GM11168 (cell line): ENCODE results near the gene STXBP2.

Experiments
- in situ Hi-C: fragments of 300-500 bp; cut with MboI; formaldehyde crosslinking; loops from one replicate; pipeline ENCODE4 v1.12.0; 2022; ENCODE audit warnings: low sequenced_read_pairs; ENCODE audit not compliant: unreplicated experiment

Gene STXBP2

GRCh38 chr19:7612282-7613274 lies 24.3 kb upstream of the STXBP2 start:
- in situ Hi-C loops, result no loop called here

GRCh38 chr19:7614859-7615741 lies 21.8 kb upstream of the STXBP2 start:
- in situ Hi-C loops, result no loop called here

- in situ Hi-C loops, result no loop called here
Observed at GRCh38 chr19:7617172-7617571, 19.7 kb upstream of the STXBP2 start.

GRCh38 chr19:7617735-7618134 lies 19.2 kb upstream of the STXBP2 start:
- in situ Hi-C loops, result no loop called here

- in situ Hi-C loops, result no loop called here
Observed at GRCh38 chr19:7618348-7618747, 18.6 kb upstream of the STXBP2 start.

- in situ Hi-C loops, result no loop called here
Observed at GRCh38 chr19:7618771-7619510, 18.0 kb upstream of the STXBP2 start.

- in situ Hi-C loops, result no loop called here
Observed at GRCh38 chr19:7619671-7620441, 17.1 kb upstream of the STXBP2 start.

- in situ Hi-C loops, result no loop called here
Observed at GRCh38 chr19:7620442-7621412, 16.2 kb upstream of the STXBP2 start.

GRCh38 chr19:7622933-7623685 lies 13.8 kb upstream of the STXBP2 start:
- in situ Hi-C loops, result no loop called here

GRCh38 chr19:7623725-7624603 lies 12.9 kb upstream of the STXBP2 start:
- in situ Hi-C loops, result no loop called here

- in situ Hi-C loops, result no loop called here
Observed at GRCh38 chr19:7624810-7625209, 12.1 kb upstream of the STXBP2 start.

- in situ Hi-C loops, result no loop called here
Observed at GRCh38 chr19:7625763-7626372, 11.0 kb upstream of the STXBP2 start.

- in situ Hi-C loops, result no loop called here
Observed at GRCh38 chr19:7627166-7627565, 9.7 kb upstream of the STXBP2 start.

GRCh38 chr19:7628589-7629311 lies 8.2 kb upstream of the STXBP2 start:
- in situ Hi-C loops, result no loop called here

GRCh38 chr19:7629347-7630054 lies 7.4 kb upstream of the STXBP2 start, which contains the start of the genes PET100 and XAB2:
PET100 (plus strand) TSS chr19:7629793; CDS start chr19:7629834, 41 bp downstream.
XAB2 (minus strand) TSS chr19:7629545; CDS start chr19:7629527, 18 bp downstream.
- in situ Hi-C loops, result no loop called here
